K562 (cell line): ENCODE results near the gene BLOC1S3. TPM values are rescaled to one million over a fixed set of nuclear protein-coding genes. Genes with fewer than 3 reads are reported as not detected.
A peak's percentile ranks its signal among the peaks of the same experiment; 100 is the strongest.

ENCODE experiments used
- ATF4 ChIP-seq: fragments of 450-650 bp; formaldehyde crosslinking; IDR thresholded peaks from 2 replicates; pipeline ENCODE4 v1.4.0; 2022; ENCODE audit warnings: mild to moderate bottlenecking, moderate library complexity
- FOXO4 ChIP-seq: fragments of 450-650 bp; formaldehyde crosslinking; IDR thresholded peaks from 2 replicates; pipeline ENCODE4 v1.4.0; 2020; ENCODE audit warnings: mild to moderate bottlenecking, moderate library complexity
- GTF2B ChIP-seq: IDR thresholded peaks from 2 replicates; pipeline ENCODE4 v1.6.1; 2011; ENCODE audit not compliant: insufficient read length; ENCODE audit errors: extremely low read depth
- GTF2E2 ChIP-seq: fragments of 200-800 bp; sonication (Bioruptor generic); IDR thresholded peaks from 2 replicates; pipeline ENCODE4 v1.6.1; 2016; ENCODE audit warnings: missing genetic modification characterization, missing compliant biosample characterization
- HMGN3 ChIP-seq: IDR thresholded peaks from 2 replicates; pipeline ENCODE4 v1.6.1; 2011; ENCODE audit warnings: borderline replicate concordance, low read depth, mild to moderate bottlenecking, mixed read lengths, low read length; ENCODE audit not compliant: insufficient read length; ENCODE audit errors: extremely low read depth
- MYC ChIP-seq, 2 experiments: fragments of 250-450 bp in 1 of 2; sonication (Bioruptor Pico) in 1 of 2; IDR thresholded peaks; 2 replicates each; pipeline versions ENCODE4 v1.5.1 to v1.6.1; 2012 to 2021; ENCODE audit warnings: low read depth in 2 of 2, borderline replicate concordance in 1 of 2, improper control_type of control experiment in 1 of 2, low read length in 1 of 2, mild to moderate bottlenecking in 1 of 2, moderate library complexity in 1 of 2
- MYNN ChIP-seq, 2 experiments: sonication (generic); formaldehyde crosslinking in 1 of 2; IDR thresholded peaks; 2 replicates each; pipeline versions ENCODE4 v1.5.0 to v1.6.1; 2016 to 2020; ENCODE audit warnings: antibody characterized with exemption in 1 of 2, missing genetic modification reagents in 1 of 2
- PPARD ChIP-seq: fragments of 250-450 bp; sonication (Bioruptor Pico); IDR thresholded peaks from 2 replicates; pipeline ENCODE4 v1.8.0; 2022; ENCODE audit warnings: inconsistent platforms, mild to moderate bottlenecking, moderate library complexity
- RERE ChIP-seq: sonication (generic); formaldehyde crosslinking; IDR thresholded peaks from 2 replicates; pipeline ENCODE4 v1.8.0; 2023; ENCODE audit warnings: missing genetic modification reagents, mild to moderate bottlenecking, borderline replicate concordance
- SMAD4 ChIP-seq: fragments of 250-450 bp; sonication (Bioruptor Pico); conservative IDR thresholded peaks from 2 replicates; pipeline ENCODE4 v1.8.0; 2021; ENCODE audit warnings: inconsistent platforms, mild to moderate bottlenecking, moderate library complexity
- SMARCC2 ChIP-seq: fragments of 450-650 bp; IDR thresholded peaks from 2 replicates; pipeline ENCODE4 v1.6.1; 2017; ENCODE audit warnings: antibody characterized with exemption, moderate library complexity, mild to moderate bottlenecking, low read depth
- STAG1 ChIP-seq: sonication (generic); formaldehyde crosslinking; IDR thresholded peaks from 2 replicates; pipeline ENCODE4 v1.5.0; 2020; ENCODE audit warnings: missing genetic modification reagents, borderline replicate concordance
- USF1 ChIP-seq: sonication (generic); formaldehyde crosslinking; IDR thresholded peaks from 2 replicates; pipeline ENCODE4 v1.9.0; 2022; ENCODE audit warnings: mild to moderate bottlenecking, missing genetic modification reagents
- XRCC5 ChIP-seq: fragments of 200-400 bp; formaldehyde crosslinking; IDR thresholded peaks from 2 replicates; pipeline ENCODE4 v1.6.1; 2017; ENCODE audit warnings: low read depth, mild to moderate bottlenecking, low read length
- ZNF263 ChIP-seq: sonication (generic); formaldehyde crosslinking; IDR thresholded peaks from 2 replicates; pipeline ENCODE4 v1.8.0; 2022; ENCODE audit warnings: mild to moderate bottlenecking, missing genetic modification reagents, borderline replicate concordance
- ZNF354B ChIP-seq: fragments of 250-450 bp; sonication (Bioruptor Pico); IDR thresholded peaks from 2 replicates; pipeline ENCODE4 v1.4.0; 2020
- polyA plus RNA-seq, 8 experiments: library from polyadenylated mRNA; depleted of rRNA in 4 of 8; stranded (reverse) in 5 of 8; unstranded in 3 of 8; fragments of >200 nt; fragmentation: Nextera tagmentation in 2 of 8; fragmentation: Illumina TruSeq in 1 of 8; extraction: Ambion mirVana in 2 of 8; extraction: Trizol in 1 of 8; gene quantifications; 2 replicates each; pipeline versions ENCODE4 v1.2.1 to v1.2.3, GENCODE V29; 2011 to 2014; ENCODE audit warnings: inconsistent platforms in 1 of 8, missing spikeins in 1 of 8
- total RNA-seq, 7 experiments: library from RNA; depleted of rRNA in 6 of 7; stranded (reverse); fragments of >200 nt in 6 of 7; fragmentation: Illumina TruSeq in 2 of 7; extraction: Trizol in 2 of 7; gene quantifications; 2 replicates each; pipeline versions ENCODE4 v1.2.1 to v1.2.3, GENCODE V29; 2011 to 2021; ENCODE audit warnings: low replicate concordance in 1 of 7

The BLOC1S3 gene
- total and polyA plus RNA-seq, 9 of the 15 experiments (the other 6 are each of a cell fraction or from before 2014, with no cell fraction given): 3.9 to 20.2 (median 10.4) TPM

- TF ChIP-seq FOXO4 (CRISPR knock-in tag): no peak
- peak; percentile 16 for TF ChIP-seq HMGN3
- TF ChIP-seq SMAD4: peak; percentile 81
- TF ChIP-seq ATF4 (CRISPR knock-in tag): no peak
- no peak for TF ChIP-seq RERE (CRISPR knock-in tag)
- TF ChIP-seq MYNN (IDR thresholded peaks at IDR 0.05): no peak
- no peak for TF ChIP-seq MYNN (CRISPR knock-in tag; IDR thresholded peaks at IDR 0.05)
- no peak for TF ChIP-seq SMARCC2
- TF ChIP-seq ZNF354B (CRISPR knock-in tag): no peak
- TF ChIP-seq STAG1 (CRISPR knock-in tag): no peak
- peak; percentile 64 for TF ChIP-seq MYC (IDR thresholded peaks at IDR 0.05; ENCODE audit: low read depth, low read length)
- TF ChIP-seq MYC (CRISPR knock-in tag; IDR thresholded peaks at IDR 0.05; ENCODE audit: borderline replicate concordance, low read depth): peak; percentile 83
- TF ChIP-seq XRCC5: 0 out of 2 replicates have a peak, but pooled peaks have one; percentile 15
- no peak for TF ChIP-seq PPARD (CRISPR knock-in tag)
- peak; percentile 56 for TF ChIP-seq ZNF263 (CRISPR knock-in tag)
- 0 out of 2 replicates have a peak, but pooled peaks have one; percentile 38 for TF ChIP-seq GTF2E2 (tag)
- TF ChIP-seq GTF2B: no peak
- TF ChIP-seq USF1 (CRISPR knock-in tag): no peak
Measured at GRCh38 chr19:45179072-45179891, 698 bp downstream of the BLOC1S3 start (continued).
